Neural progenitor cell (in vitro differentiated cells): ENCODE measurements around the gene KEL.

Source experiments
- CTCF ChIP-seq: fragments of 200-600 bp; sonication (generic); IDR thresholded peaks from 2 replicates; pipeline ENCODE4 v1.5.1; 2017; ENCODE audit warnings: antibody characterized with exemption, mild to moderate bottlenecking
- EZH2 ChIP-seq: fragments of 200-600 bp; sonication (generic); IDR thresholded peaks from 2 replicates; pipeline ENCODE4 v1.6.1; 2017; ENCODE audit warnings: antibody characterized with exemption, mild to moderate bottlenecking, moderate library complexity

- TF ChIP-seq CTCF, result no peak
- TF ChIP-seq EZH2, result no peak
These were observed 28.1 kb downstream of the KEL start for GRCh38 chr7:142934056-142934455.
